GM06990 (cell line): Measurements from ENCODE around the gene AKR1C1.
"Not testable (repeated sequence)": the region's sequence is repeated elsewhere in the genome, so short reads cannot be mapped to it uniquely, and the experiment has no call there.

Experiments
- DNase-seq: peaks from one replicate; pipeline ENCODE4 v3.0.0-alpha.2; 2011; ENCODE audit not compliant: insufficient read length; ENCODE audit errors: extremely low read depth
- H3K27me3 ChIP-seq: replicated peaks from 2 replicates; pipeline ENCODE4 v1.6.0; 2011; ENCODE audit warnings: low read length; ENCODE audit not compliant: control insufficient read depth, insufficient read depth
- H3K36me3 ChIP-seq: 2 replicates; pipeline ENCODE4 v1.5.1; 2011; ENCODE audit warnings: low read length; ENCODE audit not compliant: control insufficient read depth, insufficient read depth
- H3K4me3 ChIP-seq: replicated peaks from 2 replicates; pipeline ENCODE4 v1.5.1; 2011; ENCODE audit warnings: low read depth, mild to moderate bottlenecking, control low read depth, low read length
- CTCF ChIP-seq: IDR thresholded peaks from 2 replicates; pipeline ENCODE4 v1.5.1; 2011; ENCODE audit warnings: low read length, control low read depth, mild to moderate bottlenecking, inconsistent platforms; ENCODE audit not compliant: insufficient read depth, poor library complexity, severe bottlenecking

The AKR1C1 gene

DNA sequence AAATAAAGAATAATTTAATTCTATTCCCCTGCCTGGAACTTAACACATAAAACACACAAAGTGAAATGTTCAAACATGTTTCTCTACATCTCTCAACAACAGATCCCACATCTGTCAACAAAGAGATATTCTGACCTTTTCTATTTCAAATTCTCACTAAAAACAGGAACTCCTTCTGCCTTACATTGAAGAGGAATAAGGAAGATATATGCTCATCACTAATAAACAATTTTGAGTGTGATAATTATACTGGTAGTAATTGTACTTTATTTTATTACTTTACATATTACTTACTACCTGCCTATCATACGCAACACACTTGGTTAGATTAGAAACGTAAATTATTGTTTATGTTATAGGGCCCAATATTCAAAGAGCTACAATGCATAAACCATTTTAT is 27.0 kb downstream of the AKR1C1 start:
- Histone ChIP-seq H3K4me3 (no peak overlapping the region), H3K36me3 (no peaks in the 10 kb centered on the region), H3K27me3 (no peaks in the 10 kb centered on the region)
- DNase-seq: no peak
- no peak for TF ChIP-seq CTCF

DNA sequence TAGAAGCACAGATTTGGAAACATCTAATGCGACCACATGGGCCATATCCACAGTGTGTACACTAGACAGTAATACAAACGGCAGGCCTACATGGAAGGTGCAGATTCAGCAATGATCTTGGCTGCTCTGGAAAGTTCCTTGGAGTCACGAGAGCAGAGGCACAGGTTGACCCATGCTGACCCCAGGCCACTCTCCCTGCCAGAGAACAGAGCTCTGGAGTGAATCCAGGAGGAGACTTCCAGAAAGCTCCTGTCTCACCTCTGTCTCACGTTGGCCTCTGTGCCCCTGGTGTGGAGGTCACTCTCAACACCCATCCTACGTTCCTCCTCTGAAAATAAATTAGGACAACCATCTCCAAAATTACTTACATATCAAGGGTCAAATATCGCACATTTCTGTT is 28.2 kb downstream of the AKR1C1 start:
- H3K36me3 ChIP-seq: not testable (repeated sequence)

DNA sequence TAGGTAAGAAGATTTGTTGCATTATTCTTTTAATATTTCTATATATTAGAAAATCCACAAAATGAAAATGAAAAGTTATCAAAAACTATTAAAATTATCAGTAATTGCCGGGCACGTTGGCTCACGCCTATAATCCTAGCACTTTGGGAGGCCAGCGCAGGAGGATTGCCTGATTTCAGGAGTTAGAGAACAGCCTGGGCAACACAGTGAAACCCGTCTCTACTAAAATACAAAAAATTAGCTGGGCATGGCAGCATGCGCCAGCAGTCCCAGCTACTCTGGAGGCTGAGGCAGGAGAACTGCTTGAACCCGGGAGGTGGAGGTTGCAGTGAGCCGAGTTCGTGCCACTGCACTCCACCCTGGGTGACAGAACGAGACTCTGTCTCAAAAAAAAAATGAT is 29.3 kb downstream of the AKR1C1 start:
- not testable (repeated sequence) for DNase-seq, H3K36me3 ChIP-seq, H3K4me3 ChIP-seq, H3K27me3 ChIP-seq

More for the DNA sequence above, 28.2 kb downstream of the AKR1C1 start:
- H3K27me3 ChIP-seq, DNase-seq, H3K4me3 ChIP-seq: not testable (repeated sequence)

GRCh38 chr10:4994260-4994659 is 31.0 kb downstream of the AKR1C1 start:
- H3K36me3 ChIP-seq, H3K27me3 ChIP-seq, DNase-seq, H3K4me3 ChIP-seq: not testable (repeated sequence)

DNA sequence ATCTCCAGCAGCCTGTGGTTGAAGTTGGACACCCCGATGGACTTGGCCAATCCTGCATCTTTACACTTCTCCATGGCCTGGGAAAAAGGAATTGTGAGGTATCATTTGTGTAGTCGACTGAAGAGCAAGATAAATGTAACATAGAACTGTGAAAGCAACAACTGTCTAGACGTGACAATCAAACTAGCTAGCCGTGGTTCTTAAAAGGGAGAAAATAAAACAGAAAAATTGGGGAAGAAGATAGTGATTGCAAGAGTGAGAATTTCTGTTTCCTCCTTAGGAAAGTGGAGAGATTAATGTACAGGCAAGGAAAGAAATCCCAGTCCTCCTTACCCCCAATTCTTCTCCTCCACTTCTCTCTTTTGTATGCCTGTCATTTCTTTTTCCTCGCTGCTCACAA is 35.5 kb downstream of the AKR1C1 start:
- Histone ChIP-seq H3K27me3 (no peaks in the 10 kb centered on the region), H3K36me3 (no peaks in the 10 kb centered on the region), H3K4me3 (no peak overlapping the region)
- no peak for TF ChIP-seq CTCF
- DNase-seq: no peak

GRCh38 chr10:5002013-5002727 is 39.0 kb downstream of the AKR1C1 start:
- H3K36me3 ChIP-seq: no peaks in the 10 kb centered on the region
- no peak for DNase-seq
- H3K4me3 ChIP-seq: no peak overlapping the region
- H3K27me3 ChIP-seq: no peaks in the 10 kb centered on the region
- TF ChIP-seq CTCF: no peak

GRCh38 chr10:5003127-5004029 is 40.2 kb downstream of the AKR1C1 start, which contains the start of gene AKR1C2:
Gene AKR1C2 (minus strand): TSS chr10:5003857. CDS start chr10:5003835, 22 bp downstream.
- H3K27me3 ChIP-seq, H3K36me3 ChIP-seq, H3K4me3 ChIP-seq, DNase-seq: not testable (repeated sequence)

DNA sequence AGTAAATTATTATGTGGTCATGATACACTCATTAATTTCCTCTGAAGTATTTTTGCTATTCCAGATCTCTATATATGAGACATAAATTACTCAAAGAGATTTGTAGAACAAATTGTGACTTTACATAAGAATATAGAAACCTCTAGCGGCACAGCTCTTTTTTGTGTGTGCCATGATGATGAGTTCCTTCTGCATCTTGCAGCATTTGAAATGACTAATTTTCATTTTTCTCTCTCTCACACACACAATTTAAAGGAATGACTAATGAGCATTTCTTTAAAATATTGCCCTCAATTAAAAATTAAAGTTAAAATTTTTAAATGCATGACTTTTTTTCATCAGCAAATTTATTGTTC is 40.8 kb downstream of the AKR1C1 start:
- H3K36me3 ChIP-seq, H3K27me3 ChIP-seq, H3K4me3 ChIP-seq, DNase-seq: not testable (repeated sequence)

- DNase-seq, H3K27me3 ChIP-seq, H3K4me3 ChIP-seq, H3K36me3 ChIP-seq: not testable (repeated sequence)
These were observed 41.3 kb downstream of the AKR1C1 start for GRCh38 chr10:5004501-5004900.

- not testable (repeated sequence) for H3K27me3 ChIP-seq, DNase-seq, H3K36me3 ChIP-seq, H3K4me3 ChIP-seq
These were observed 45.8 kb downstream of the AKR1C1 start for GRCh38 chr10:5008857-5009548.

DNA sequence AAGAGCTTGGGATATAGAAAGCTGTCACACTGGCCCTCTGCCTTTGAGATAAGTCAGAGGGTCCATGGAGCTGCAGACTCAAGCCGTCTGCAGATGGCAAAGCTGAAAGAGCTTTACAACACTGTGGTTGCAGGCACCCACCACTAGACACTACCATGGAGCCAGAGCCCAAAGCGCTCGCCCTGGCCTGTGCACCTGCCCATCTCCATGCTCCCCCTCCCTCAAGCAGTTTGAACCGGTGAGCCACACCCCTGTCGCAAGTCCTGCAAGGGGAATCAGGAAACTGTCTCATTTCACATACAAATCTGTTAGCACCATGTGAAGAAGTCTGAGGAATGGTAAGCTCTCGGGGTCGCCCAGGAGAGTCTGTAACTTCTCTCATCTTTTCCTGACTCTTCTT is 46.8 kb downstream of the AKR1C1 start:
- DNase-seq, H3K27me3 ChIP-seq, H3K4me3 ChIP-seq, H3K36me3 ChIP-seq: not testable (repeated sequence)
